Hematopoietic multipotent progenitor cell treated with erythropoietin and hydrocortisone succinate and interleukin-3 and kit ligand, for 17 days (in vitro differentiated cells): ENCODE measurements around the gene SPEM1.

Source experiments
- DNase-seq: peaks from one replicate; pipeline ENCODE4 v3.0.0-alpha.2; 2015; ENCODE audit warnings: low spot score

The SPEM1 gene

GRCh38 chr17:7403043-7403726, 16.9 kb upstream of the SPEM1 start:
- peak; percentile 7 for DNase-seq

GRCh38 chr17:7403727-7403976, 16.5 kb upstream of the SPEM1 start:
- DNase-seq = no peak

- peak; percentile 97 for DNase-seq
These were observed 16.0 kb upstream of the SPEM1 start, which contains the start of gene TMEM256 for GRCh38 chr17:7403977-7404736. TMEM256 (minus strand) TSS chr17:7404097; CDS start chr17:7404084, 13 bp downstream.

- DNase-seq = no peak
These were observed 15.3 kb upstream of the SPEM1 start for GRCh38 chr17:7404737-7405349.

GRCh38 chr17:7405350-7406234, 14.5 kb upstream of the SPEM1 start:
- peak; percentile 7 for DNase-seq

GRCh38 chr17:7406235-7406825, 13.8 kb upstream of the SPEM1 start:
- no peak for DNase-seq

GRCh38 chr17:7407082-7407481, 13.0 kb upstream of the SPEM1 start:
- DNase-seq = no peak

GRCh38 chr17:7407485-7408251, 12.5 kb upstream of the SPEM1 start, which contains the start of gene NLGN2:
NLGN2 (plus strand) TSS chr17:7407845; CDS start chr17:7408256, 411 bp downstream.
- no peak for DNase-seq

GRCh38 chr17:7408252-7408727, 11.8 kb upstream of the SPEM1 start:
- no peak for DNase-seq

GRCh38 chr17:7408863-7409262, 11.3 kb upstream of the SPEM1 start:
- DNase-seq = no peak

GRCh38 chr17:7409716-7410115, 10.4 kb upstream of the SPEM1 start:
- no peak for DNase-seq

GRCh38 chr17:7410634-7411426, 9.3 kb upstream of the SPEM1 start:
- DNase-seq = no peak

- DNase-seq = no peak
These were observed 8.7 kb upstream of the SPEM1 start for GRCh38 chr17:7411427-7411750.

- DNase-seq = no peak
These were observed 6.7 kb upstream of the SPEM1 start for GRCh38 chr17:7413346-7413985.

GRCh38 chr17:7414837-7415236, 5.3 kb upstream of the SPEM1 start:
- no peak for DNase-seq

- no peak for DNase-seq
These were observed 4.3 kb upstream of the SPEM1 start for GRCh38 chr17:7415784-7416183.

GRCh38 chr17:7416323-7416722, 3.8 kb upstream of the SPEM1 start:
- DNase-seq = no peak

- DNase-seq = no peak
These were observed 3.0 kb upstream of the SPEM1 start for GRCh38 chr17:7417056-7417655.

- DNase-seq = no peak
These were observed 1.5 kb upstream of the SPEM1 start for GRCh38 chr17:7418472-7419152.
